Kidney (tissue), 14 donors: ENCODE data around the gene OR8K1. TPM values are rescaled to one million over a fixed set of nuclear protein-coding genes. Genes with fewer than 3 reads are reported as not detected.

Experiments
- DNase-seq, 5 donors: peaks; one replicate each; pipeline ENCODE4 v3.0.0-alpha.2; 2013 to 2020
- FAIRE-seq: peaks from 2 replicates; lab custom pipeline; 2012; peaks lifted over from hg19 to GRCh38; lab: Jason Lieb, UNC
- H3K27ac ChIP-seq, 2 donors: one replicate each; pipeline ENCODE4 v1.7.0; 2013; ENCODE audit warnings: low read depth in 2 of 2, low read length in 2 of 2, inconsistent platforms in 1 of 2
- H3K27me3 ChIP-seq: one replicate; pipeline ENCODE4 v1.7.1; 2013; ENCODE audit warnings: low read length, inconsistent platforms; ENCODE audit not compliant: control insufficient read depth, insufficient read depth
- H3K36me3 ChIP-seq, 3 donors: one replicate each; pipeline versions ENCODE4 v1.7.0 to v1.7.1; 2013; ENCODE audit warnings: low read length in 3 of 3, control low read depth in 1 of 3, inconsistent platforms in 1 of 3; ENCODE audit not compliant: insufficient read depth in 3 of 3, control insufficient read depth in 2 of 3
- H3K4me1 ChIP-seq, 3 donors: one replicate each; pipeline versions ENCODE4 v1.7.0 to v1.7.1; 2013; ENCODE audit warnings: low read length in 3 of 3, inconsistent platforms in 1 of 3, low read depth in 1 of 3; ENCODE audit not compliant: control insufficient read depth in 2 of 3, insufficient read depth in 2 of 3
- H3K4me3 ChIP-seq, 3 donors: one replicate each; pipeline versions ENCODE4 v1.7.0 to v1.8.1; 2013; ENCODE audit warnings: low read length in 3 of 3, control low read depth in 1 of 3, inconsistent platforms in 1 of 3
- H3K9ac ChIP-seq, 3 donors: one replicate each; pipeline versions ENCODE4 v1.7.0 to v1.7.1; 2013; ENCODE audit warnings: low read length in 3 of 3, control low read depth in 1 of 3, inconsistent platforms in 1 of 3
- H3K9me3 ChIP-seq, 3 donors: one replicate each; pipeline versions ENCODE4 v1.7.0 to v1.7.1; 2013; ENCODE audit warnings: low read length in 3 of 3, control low read depth in 1 of 3, inconsistent platforms in 1 of 3; ENCODE audit not compliant: control insufficient read depth in 2 of 3, insufficient read depth in 1 of 3
- intact Hi-C: fragments of 100-400 bp; cut with DNase I; formaldehyde crosslinking; loops from one replicate; pipeline ENCODE4 v1.11.1; 2022
- polyA plus RNA-seq: library from polyadenylated mRNA; stranded (reverse); fragments of 350-450 nt; fragmentation: Illumina TruSeq; extraction: RNeasy Lipid Tissue Mini Kit (QIAGEN cat#74804); gene quantifications from one replicate; pipeline ENCODE4 v1.2.3, GENCODE V29; 2014; ENCODE audit warnings: low read depth, low replicate concordance; ENCODE audit not compliant: insufficient read depth
- total RNA-seq: library from RNA; stranded (reverse); fragmentation: NEBNext Ultra II Directional; extraction: Animal tissue kit (Norgen Biotek cat#: 25700); gene quantifications from one replicate; pipeline ENCODE4 v1.2.1, GENCODE V29; 2021
- TF ChIP-seq, protein P1 (sequence below): IDR thresholded peaks from 3 replicates; pipeline ENCODE4 v1.5.1; 2012; ENCODE audit warnings: mild to moderate bottlenecking, moderate library complexity, borderline replicate concordance; ENCODE audit not compliant: insufficient read depth; ENCODE audit errors: extremely low read depth
- donor health status: control.
- donor health status: control.
- donor health status: control.
- donor health status: control.
- donor health status: control.
- donor health status: DM: yes; HTN: yes; CAD: no.
- donor health status: Normal renal cell carcinoma (clear cell type).

Gene OR8K1
- total and polyA plus RNA-seq, 2 donors from 2014 or later, result not detected

DNA sequence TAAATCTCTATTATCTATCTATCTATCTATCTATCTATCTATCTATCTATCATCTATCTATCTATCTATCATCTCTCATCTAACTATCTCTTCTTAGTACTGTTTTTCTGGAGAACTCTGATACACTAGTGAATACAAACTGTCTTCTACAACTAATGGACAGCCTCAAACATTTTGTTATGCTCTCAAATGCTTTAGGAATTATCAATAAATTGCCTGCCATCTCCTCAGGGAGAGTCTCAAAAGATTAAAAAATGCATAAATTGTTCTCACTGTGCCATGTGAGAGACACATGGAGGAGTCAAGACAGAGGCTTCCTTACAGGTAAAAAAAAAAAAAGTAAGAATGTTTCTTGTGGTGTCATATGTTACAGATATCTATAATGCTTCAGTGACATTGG is 31.0 kb upstream of the OR8K1 start, which contains the start of gene OR8K3:
TSS of gene OR8K3 (plus strand) at position 301 of the 400 bp plus-strand sequence. CDS start 3,163 bp downstream, outside the sequence.
- TF ChIP-seq, protein P1, sequence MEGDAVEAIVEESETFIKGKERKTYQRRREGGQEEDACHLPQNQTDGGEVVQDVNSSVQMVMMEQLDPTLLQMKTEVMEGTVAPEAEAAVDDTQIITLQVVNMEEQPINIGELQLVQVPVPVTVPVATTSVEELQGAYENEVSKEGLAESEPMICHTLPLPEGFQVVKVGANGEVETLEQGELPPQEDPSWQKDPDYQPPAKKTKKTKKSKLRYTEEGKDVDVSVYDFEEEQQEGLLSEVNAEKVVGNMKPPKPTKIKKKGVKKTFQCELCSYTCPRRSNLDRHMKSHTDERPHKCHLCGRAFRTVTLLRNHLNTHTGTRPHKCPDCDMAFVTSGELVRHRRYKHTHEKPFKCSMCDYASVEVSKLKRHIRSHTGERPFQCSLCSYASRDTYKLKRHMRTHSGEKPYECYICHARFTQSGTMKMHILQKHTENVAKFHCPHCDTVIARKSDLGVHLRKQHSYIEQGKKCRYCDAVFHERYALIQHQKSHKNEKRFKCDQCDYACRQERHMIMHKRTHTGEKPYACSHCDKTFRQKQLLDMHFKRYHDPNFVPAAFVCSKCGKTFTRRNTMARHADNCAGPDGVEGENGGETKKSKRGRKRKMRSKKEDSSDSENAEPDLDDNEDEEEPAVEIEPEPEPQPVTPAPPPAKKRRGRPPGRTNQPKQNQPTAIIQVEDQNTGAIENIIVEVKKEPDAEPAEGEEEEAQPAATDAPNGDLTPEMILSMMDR, result no peak
- Histone ChIP-seq H3K9ac (no peak within 1 kb of the TSS), H3K27me3 (no peaks in the 10 kb centered on the region), H3K9me3 (peaks cover 0 to 3% (median 0%) of the 10 kb centered on the region in 3 donors), H3K4me3 (no peak within 1 kb of the TSS), H3K4me1 (no peaks in the 10 kb centered on the region), H3K27ac (no peak within 1 kb of the TSS), H3K36me3 (no peaks in the 10 kb centered on the region)
- DNase-seq (no peak), FAIRE-seq (no peak)
- intact Hi-C loops, result no loop called here

DNA sequence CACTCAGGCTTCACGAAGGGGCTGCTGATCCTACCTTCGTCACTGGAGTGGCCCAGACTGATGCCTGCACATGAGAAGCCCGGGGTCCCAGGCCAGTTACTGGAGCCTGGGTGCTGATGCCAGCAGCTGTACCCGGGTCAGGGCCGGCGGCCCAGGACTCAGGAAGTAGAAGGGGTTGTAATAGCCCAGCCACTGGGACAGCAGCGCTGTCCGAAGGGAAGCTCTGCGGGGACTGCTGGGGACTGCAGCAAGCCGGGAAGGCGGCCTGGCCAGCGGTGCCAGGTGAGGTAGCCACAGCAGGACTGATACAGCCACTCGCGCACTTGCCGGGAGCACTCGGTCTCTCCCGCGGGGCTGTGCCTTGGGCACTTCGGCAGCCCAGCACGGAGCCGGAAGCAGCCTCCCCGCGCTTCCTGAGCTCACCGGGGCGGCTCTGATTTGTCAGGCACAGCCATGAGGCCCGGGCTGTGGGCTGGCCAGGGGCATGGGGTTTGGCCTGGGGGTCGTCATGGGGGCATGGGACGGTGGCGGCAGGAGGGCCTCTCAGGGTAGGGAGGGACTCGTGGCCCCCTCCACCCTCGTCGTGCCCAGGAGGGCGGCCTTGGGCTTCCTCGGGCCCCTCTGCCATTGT is 13.9 kb upstream of the OR8K1 start:
- TF ChIP-seq, protein P1, result no peak
- Histone ChIP-seq H3K9me3 (no peaks in the 10 kb centered on the region), H3K27ac (no peak overlapping the region), H3K36me3 (no peaks in the 10 kb centered on the region), H3K4me3 (no peak overlapping the region), H3K27me3 (no peaks in the 10 kb centered on the region), H3K4me1 (no peaks in the 10 kb centered on the region), H3K9ac (no peak overlapping the region)
- DNase-seq, result peak in 1 of 5 donors; percentile 67
- intact Hi-C loops, result no loop called here
- no peak for FAIRE-seq

DNA sequence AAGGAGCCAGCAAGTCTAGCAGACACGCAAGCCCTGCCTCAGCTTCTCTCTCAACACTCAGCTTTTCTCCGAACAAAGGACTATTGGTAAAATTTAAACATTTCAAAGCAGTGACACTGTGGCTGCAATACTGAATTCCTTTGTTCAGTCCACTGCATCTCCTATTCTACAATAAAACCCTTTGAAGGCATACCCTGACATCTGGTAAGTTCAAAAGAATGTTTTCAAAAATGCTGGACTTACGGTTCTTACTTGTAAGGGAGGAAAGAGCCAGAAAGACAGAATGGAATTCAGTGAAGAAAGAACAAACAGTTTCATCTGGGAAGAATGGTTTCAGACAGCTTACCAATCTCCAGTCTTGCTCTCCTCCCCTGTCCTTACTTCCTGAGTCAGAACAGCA is 12.7 kb upstream of the OR8K1 start:
- intact Hi-C loops, result no loop called here
- no peak overlapping the region for H3K4me3 ChIP-seq
- DNase-seq (no peak), FAIRE-seq (no peak)
- no peaks in the 10 kb centered on the region for H3K36me3 ChIP-seq
- H3K4me1 ChIP-seq, result no peaks in the 10 kb centered on the region
- H3K27me3 ChIP-seq, result no peaks in the 10 kb centered on the region
- H3K9ac ChIP-seq, result no peak overlapping the region
- H3K27ac ChIP-seq, result no peak overlapping the region
- H3K9me3 ChIP-seq, result no peaks in the 10 kb centered on the region
- TF ChIP-seq, protein P1, result no peak
